ENCODE results near the gene NDUFA8. TPM values are rescaled to one million over a fixed set of nuclear protein-coding genes. Genes with fewer than 3 reads are reported as not detected.

The NDUFA8 gene
- 10 to 100 TPM in 2 of 3 donors, 1 to 10 TPM in 1; 6.6 to 15.9 (median 10.8) TPM for total RNA-seq
- 17.5 TPM for total RNA-seq (2013)

GRCh38 chr9:122159026-122159924, at the start of gene NDUFA8, which contains the start of gene MORN5:
Gene NDUFA8, minus strand, starts transcription at chr9:122159779. Its CDS starts 102 bp downstream, at chr9:122159677.
Gene MORN5, plus strand, starts transcription at chr9:122159908. Its CDS starts 65 bp downstream, at chr9:122159973.
- H3K4me1 ChIP-seq (ENCODE audit: control insufficient read depth, insufficient read depth, low read length), result peaks cover 16% of the 10 kb centered on the region
- H3K27ac Mint-ChIP-seq, result peak within 1 kb of the TSS; percentile 93 to 99
- H3K4me3 Mint-ChIP-seq, result peak within 1 kb of the TSS; percentile 99
- H3K36me3 ChIP-seq (ENCODE audit: control insufficient read depth, insufficient read depth, low read length), result no peaks in the 10 kb centered on the region
- DNase-seq (peak; percentile 95 to 99), ATAC-seq (peak; percentile 94 to 96 (median 96))
- peak within 1 kb of the TSS; percentile 80 for H3K4me3 ChIP-seq (ENCODE audit: low read length)
- WGBS (ENCODE audit: insufficient coverage), result 3% methylated on average over 56 of the region's 56 CpGs
- intact Hi-C loops (cut with micrococcal nuclease), result loop anchor here (1.0 to 2.0 kb wide), 2 partner anchors 64 to 105 kb away; partner anchors contain the start of genes MRRF and RBM18
- peaks cover 23 to 33% of the 10 kb centered on the region in 2 donors for H3K27me3 Mint-ChIP-seq (ENCODE audit: low read depth in 2 of 2)
- TF ChIP-seq, protein P1, sequence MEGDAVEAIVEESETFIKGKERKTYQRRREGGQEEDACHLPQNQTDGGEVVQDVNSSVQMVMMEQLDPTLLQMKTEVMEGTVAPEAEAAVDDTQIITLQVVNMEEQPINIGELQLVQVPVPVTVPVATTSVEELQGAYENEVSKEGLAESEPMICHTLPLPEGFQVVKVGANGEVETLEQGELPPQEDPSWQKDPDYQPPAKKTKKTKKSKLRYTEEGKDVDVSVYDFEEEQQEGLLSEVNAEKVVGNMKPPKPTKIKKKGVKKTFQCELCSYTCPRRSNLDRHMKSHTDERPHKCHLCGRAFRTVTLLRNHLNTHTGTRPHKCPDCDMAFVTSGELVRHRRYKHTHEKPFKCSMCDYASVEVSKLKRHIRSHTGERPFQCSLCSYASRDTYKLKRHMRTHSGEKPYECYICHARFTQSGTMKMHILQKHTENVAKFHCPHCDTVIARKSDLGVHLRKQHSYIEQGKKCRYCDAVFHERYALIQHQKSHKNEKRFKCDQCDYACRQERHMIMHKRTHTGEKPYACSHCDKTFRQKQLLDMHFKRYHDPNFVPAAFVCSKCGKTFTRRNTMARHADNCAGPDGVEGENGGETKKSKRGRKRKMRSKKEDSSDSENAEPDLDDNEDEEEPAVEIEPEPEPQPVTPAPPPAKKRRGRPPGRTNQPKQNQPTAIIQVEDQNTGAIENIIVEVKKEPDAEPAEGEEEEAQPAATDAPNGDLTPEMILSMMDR (IDR thresholded peaks at IDR 0.05), result no peak
- peak within 1 kb of the TSS; percentile 69 for H3K27ac ChIP-seq (ENCODE audit: low read length)
- no peaks in the 10 kb centered on the region for H3K27me3 ChIP-seq (ENCODE audit: control insufficient read depth, insufficient read depth, low read length)
- peaks cover 7% of the 10 kb centered on the region for H3K36me3 Mint-ChIP-seq
- H3K9me3 Mint-ChIP-seq, result peaks cover 0 to 3% of the 10 kb centered on the region in 2 donors
- no peaks in the 10 kb centered on the region for H3K9me3 ChIP-seq (ENCODE audit: control insufficient read depth, insufficient read depth, low read length)
- peaks cover 42 to 43% of the 10 kb centered on the region in 2 donors for H3K4me1 Mint-ChIP-seq

GRCh38 chr9:122207096-122207495, 47.5 kb upstream of the NDUFA8 start:
- Mint-ChIP-seq H3K9me3 (no peaks in the 10 kb centered on the region), H3K36me3 (no peaks in the 10 kb centered on the region), H3K4me1 (no peaks in the 10 kb centered on the region), H3K27ac (no peak overlapping the region), H3K4me3 (no peak overlapping the region), H3K27me3 (ENCODE audit: low read depth in 2 of 2) (peaks cover 0 to 5% of the 10 kb centered on the region in 2 donors)
- 94% methylated on average over 9 of the region's 9 CpGs for WGBS (ENCODE audit: insufficient coverage)
- ATAC-seq (no peak), DNase-seq (no peak)
- Histone ChIP-seq H3K9me3 (ENCODE audit: control insufficient read depth, insufficient read depth, low read length) (no peaks in the 10 kb centered on the region), H3K4me3 (ENCODE audit: low read length) (no peak overlapping the region), H3K4me1 (ENCODE audit: control insufficient read depth, insufficient read depth, low read length) (no peaks in the 10 kb centered on the region), H3K27me3 (ENCODE audit: control insufficient read depth, insufficient read depth, low read length) (peaks cover 4% of the 10 kb centered on the region), H3K36me3 (ENCODE audit: control insufficient read depth, insufficient read depth, low read length) (no peaks in the 10 kb centered on the region), H3K27ac (ENCODE audit: low read length) (no peak overlapping the region)
- TF ChIP-seq, protein P1 (IDR thresholded peaks at IDR 0.05), result no peak
- intact Hi-C loops (cut with micrococcal nuclease), result no loop called here

DNA sequence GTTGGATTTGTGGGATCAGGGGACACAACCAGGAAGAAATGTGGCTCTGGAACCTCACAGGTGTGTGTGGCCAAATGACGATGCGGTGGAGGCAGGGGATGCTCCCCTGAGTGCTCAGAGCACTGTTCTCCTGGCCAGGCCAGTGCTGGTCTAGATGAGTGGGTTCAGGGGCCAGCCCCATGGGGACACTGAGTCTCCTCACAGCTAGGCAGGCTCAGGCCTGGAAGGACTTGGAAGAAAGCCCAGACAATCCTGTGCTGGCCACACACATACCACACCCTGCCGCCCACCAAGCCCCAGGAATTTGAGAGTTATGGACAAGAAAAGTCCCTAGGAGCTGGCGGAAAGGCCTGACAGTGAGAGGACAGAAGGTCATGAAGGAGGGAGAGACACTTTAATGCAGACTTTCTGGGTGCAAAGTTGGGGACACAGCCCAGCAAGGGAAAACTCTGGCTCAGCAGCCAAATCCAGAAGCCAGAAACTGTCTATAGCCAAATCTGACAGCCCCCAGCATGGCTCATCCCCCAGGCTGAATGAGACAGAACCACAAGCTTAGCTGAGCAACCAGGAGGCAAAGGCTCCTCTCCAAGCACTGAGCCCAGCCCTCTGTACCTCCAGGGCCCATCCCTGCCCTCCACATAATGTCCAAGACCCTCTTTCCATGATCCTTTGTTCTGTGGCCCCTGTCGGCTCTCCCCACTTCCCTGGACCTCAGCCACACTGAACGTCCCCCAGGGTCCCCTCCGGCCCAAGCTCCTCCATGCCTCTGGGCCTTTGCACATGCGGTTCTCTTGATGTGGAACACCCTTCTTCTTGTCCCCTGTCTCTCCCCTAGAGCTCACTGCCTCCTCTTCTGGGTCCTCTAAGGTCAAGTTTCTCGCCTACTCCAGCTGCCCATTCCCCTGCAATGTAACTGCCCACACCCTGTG, 46.8 kb upstream of the NDUFA8 start:
- Mint-ChIP-seq H3K9me3 (no peaks in the 10 kb centered on the region), H3K36me3 (no peaks in the 10 kb centered on the region), H3K27me3 (ENCODE audit: low read depth in 2 of 2) (peaks cover 0 to under 1% of the 10 kb centered on the region in 2 donors), H3K4me1 (no peaks in the 10 kb centered on the region), H3K27ac (no peak overlapping the region), H3K4me3 (no peak overlapping the region)
- Histone ChIP-seq H3K27ac (ENCODE audit: low read length) (no peak overlapping the region), H3K27me3 (ENCODE audit: control insufficient read depth, insufficient read depth, low read length) (no peaks in the 10 kb centered on the region), H3K4me1 (ENCODE audit: control insufficient read depth, insufficient read depth, low read length) (no peaks in the 10 kb centered on the region), H3K36me3 (ENCODE audit: control insufficient read depth, insufficient read depth, low read length) (no peaks in the 10 kb centered on the region), H3K9me3 (ENCODE audit: control insufficient read depth, insufficient read depth, low read length) (no peaks in the 10 kb centered on the region), H3K4me3 (ENCODE audit: low read length) (no peak overlapping the region)
- intact Hi-C loops (cut with micrococcal nuclease), result no loop called here
- no peak for ATAC-seq
- WGBS (ENCODE audit: insufficient coverage), result 87% methylated on average over 9 of the region's 9 CpGs
- DNase-seq, result no peak
- TF ChIP-seq, protein P1 (IDR thresholded peaks at IDR 0.05), result no peak

All from natural killer cell (primary cell).